Coronary artery (tissue), 2 donors: ENCODE data around the gene VASN.

Source experiments
- DNase-seq: peaks from one replicate; pipeline ENCODE4 v3.0.0-alpha.2; 2017; ENCODE audit warnings: low spot score
- H3K27ac ChIP-seq, 2 donors: fragments of 200-600 bp; sonication (generic); one replicate each; pipeline ENCODE4 v1.5.1; 2016 to 2019
- H3K4me3 ChIP-seq: fragments of 200-600 bp; sonication (generic); 2 replicates; pipeline ENCODE4 v1.5.1; 2016; ENCODE audit warnings: mild to moderate bottlenecking, moderate library complexity
- TF ChIP-seq, protein P1 (sequence below): fragments of 200-600 bp; sonication (generic); IDR thresholded peaks from one replicate; pipeline ENCODE4 v1.5.1; 2019; ENCODE audit warnings: antibody characterized with exemption

The VASN gene

DNA sequence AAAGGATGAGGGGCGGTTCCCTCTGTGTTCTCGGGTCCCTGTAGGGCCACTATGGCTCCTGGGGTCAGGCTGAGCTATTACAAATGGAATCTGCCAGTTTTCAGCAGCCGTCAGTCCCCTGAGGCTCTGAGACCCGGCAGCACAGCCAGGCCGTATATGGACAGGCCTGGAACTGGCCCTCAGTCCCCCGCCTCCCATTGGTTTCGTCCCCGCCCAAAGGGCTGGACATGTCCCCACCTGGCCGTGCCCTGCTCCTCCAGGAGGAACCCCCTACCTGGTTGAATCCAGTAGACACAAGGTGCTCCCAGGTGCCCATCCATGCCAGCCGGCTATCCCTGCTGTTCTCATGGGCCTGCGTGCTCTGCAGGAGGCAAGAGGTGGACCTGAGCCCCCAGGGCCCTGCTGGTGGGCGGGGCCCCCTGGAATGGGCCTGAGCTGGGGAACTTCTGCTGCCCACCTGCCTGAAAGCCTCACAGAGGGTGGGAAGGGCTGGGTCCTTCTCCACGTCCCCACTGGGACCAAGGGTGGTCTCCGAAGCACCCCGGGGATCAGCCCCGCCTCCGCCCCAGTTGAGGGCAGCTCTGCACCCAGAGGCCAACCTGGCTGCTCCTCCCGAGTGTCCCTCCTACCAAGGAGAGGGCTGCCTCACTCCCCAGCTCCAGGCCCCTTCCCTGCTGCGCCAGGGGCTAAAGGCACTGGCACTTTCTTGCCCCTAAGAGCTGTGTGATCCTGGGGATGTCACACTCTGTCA is 16.8 kb downstream of the VASN start:
- peak; percentile 91 for DNase-seq
- H3K27ac ChIP-seq: peak overlapping the region; percentile 94 to 98
- no peak overlapping the region for H3K4me3 ChIP-seq

DNA sequence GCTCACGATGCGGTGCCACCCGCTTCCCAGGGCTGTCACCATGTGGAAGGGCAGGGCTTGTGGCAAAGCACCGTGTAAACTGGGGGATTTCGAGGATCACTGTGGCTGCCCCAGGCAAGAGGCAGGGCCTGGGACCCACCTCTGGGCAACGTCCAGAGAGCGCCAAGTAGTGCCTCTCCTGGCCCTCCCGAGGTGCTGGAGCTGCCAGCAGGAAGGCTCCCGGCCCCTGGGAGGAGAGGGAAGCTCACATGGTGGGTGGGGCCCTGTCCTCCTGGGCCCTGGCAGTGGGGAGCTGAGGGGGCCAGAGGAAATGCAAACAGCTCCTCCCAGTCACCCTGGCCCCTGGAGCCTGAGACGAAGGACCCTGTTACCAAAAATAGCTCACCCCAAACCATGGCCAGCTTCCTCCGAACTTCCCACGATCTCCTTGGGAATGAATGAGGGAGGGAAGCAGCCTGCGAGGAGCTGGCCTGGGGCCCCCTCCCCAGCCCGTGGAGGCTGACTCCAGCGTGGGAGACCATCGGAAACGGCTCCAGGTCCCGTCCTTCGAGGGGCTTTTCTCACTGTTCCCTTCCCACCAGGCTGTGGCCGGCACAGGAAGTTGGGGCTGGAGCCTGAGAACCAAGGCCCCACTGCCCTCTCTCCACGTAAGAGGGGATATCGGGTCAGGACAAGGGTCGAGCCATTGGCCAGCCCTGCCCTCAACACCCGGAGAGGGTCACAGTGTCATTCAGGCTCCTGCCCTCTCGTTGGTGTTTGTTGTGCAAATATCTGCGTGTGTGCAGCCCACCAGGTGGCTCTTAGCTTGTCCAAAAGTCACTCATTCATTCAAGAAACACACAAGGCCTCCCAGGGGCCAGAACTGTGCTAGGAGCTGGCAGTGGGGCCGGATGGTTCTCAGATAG is 17.7 kb downstream of the VASN start:
- DNase-seq: no peak
- Histone ChIP-seq H3K27ac (peak overlapping the region; percentile 94 to 98), H3K4me3 (no peak overlapping the region)
- TF ChIP-seq, protein P1, sequence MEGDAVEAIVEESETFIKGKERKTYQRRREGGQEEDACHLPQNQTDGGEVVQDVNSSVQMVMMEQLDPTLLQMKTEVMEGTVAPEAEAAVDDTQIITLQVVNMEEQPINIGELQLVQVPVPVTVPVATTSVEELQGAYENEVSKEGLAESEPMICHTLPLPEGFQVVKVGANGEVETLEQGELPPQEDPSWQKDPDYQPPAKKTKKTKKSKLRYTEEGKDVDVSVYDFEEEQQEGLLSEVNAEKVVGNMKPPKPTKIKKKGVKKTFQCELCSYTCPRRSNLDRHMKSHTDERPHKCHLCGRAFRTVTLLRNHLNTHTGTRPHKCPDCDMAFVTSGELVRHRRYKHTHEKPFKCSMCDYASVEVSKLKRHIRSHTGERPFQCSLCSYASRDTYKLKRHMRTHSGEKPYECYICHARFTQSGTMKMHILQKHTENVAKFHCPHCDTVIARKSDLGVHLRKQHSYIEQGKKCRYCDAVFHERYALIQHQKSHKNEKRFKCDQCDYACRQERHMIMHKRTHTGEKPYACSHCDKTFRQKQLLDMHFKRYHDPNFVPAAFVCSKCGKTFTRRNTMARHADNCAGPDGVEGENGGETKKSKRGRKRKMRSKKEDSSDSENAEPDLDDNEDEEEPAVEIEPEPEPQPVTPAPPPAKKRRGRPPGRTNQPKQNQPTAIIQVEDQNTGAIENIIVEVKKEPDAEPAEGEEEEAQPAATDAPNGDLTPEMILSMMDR: no peak

More for the DNA sequence above, 16.8 kb downstream of the VASN start:
- TF ChIP-seq, protein P1: no peak

DNA sequence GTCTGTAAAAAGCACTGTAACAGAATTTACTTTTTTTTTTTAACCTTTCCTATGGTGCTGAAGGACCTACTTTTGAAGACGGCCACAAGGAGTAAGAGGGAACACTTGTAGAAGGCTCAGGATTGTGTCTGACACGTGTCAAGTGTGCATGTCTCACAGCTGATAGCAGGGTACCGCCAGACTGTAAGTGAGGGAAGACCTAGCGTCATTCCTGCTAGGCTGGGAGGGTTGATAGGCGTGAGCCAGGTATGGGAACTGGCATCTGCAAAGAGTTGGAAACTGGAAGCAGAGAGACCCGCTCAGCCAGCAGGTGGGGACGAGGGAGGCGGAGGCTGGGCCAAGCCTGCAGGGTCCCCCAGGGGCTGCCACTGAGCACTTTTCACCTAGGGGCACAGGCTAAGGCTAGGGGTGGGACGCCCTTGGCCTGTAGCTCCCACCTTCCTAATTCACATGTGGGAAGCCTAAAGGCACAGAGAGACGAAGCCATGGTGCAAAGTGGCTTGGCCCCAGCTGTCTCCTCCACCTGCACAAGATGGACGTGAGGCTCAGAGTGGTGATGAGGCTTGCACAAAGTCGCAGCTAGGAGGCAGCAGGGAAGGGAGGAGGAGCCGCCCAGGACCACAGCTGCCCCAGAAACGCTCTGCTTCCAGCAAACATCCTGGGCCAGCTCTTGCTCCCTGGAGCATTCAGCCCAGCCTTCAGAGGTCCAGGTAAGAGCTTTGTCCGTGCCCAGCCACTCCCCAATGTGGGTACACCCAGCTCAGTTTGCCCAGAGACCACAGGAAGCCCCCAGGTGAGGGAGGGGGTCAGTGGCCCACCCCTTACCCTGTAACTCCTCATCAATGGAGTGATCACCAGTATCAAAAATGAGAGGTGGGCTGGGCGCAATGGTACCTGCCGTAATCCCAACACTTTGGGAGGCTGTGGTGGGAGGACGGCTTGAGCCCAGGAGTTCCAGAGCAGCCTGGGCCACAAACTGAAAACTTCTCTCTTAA is 18.9 kb downstream of the VASN start:
- Histone ChIP-seq H3K27ac (peak overlapping the region; percentile 94 to 98), H3K4me3 (no peak overlapping the region)
- TF ChIP-seq, protein P1: no peak
- DNase-seq: peak; percentile 69

DNA sequence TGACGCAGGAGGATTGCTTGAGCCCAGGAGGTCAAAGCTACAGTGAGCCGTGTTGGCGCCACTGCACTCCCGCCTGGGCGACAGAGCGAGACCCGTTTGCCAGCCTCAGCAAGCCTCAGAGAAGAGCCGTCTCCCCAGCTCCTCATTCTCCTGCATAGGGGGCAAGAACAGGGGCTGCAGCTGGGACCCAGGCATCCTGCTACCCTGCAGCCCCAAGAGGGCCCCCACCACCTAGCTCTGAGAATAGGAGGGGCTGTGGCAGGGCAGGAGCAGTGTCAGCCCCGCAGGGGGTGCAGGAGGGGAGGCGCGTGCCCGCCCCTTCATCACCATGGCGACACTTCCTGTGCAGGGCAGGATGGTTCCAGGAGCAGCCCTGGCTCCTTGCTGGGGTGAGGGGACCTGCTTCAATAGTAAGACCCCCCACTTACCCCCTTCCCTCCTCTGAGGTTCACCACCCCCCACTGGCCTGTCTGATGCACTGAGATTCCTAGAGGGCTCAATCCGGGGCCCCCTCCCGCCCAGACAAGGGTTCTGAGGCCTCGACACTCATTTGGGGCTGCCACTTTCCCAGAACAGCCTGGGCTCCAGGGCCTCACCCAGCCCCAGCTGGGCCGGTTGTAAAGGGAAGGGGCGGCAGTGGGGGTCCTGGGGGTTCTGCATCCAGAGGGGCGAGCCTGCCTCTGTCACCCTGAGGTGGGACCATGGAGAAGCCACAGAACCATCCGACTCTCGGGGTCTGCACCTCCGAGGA is 20.2 kb downstream of the VASN start:
- Histone ChIP-seq H3K4me3 (no peak overlapping the region), H3K27ac (peak overlapping the region; percentile 74 to 88)
- peak; percentile 66 for DNase-seq
- TF ChIP-seq, protein P1: no peak

DNA sequence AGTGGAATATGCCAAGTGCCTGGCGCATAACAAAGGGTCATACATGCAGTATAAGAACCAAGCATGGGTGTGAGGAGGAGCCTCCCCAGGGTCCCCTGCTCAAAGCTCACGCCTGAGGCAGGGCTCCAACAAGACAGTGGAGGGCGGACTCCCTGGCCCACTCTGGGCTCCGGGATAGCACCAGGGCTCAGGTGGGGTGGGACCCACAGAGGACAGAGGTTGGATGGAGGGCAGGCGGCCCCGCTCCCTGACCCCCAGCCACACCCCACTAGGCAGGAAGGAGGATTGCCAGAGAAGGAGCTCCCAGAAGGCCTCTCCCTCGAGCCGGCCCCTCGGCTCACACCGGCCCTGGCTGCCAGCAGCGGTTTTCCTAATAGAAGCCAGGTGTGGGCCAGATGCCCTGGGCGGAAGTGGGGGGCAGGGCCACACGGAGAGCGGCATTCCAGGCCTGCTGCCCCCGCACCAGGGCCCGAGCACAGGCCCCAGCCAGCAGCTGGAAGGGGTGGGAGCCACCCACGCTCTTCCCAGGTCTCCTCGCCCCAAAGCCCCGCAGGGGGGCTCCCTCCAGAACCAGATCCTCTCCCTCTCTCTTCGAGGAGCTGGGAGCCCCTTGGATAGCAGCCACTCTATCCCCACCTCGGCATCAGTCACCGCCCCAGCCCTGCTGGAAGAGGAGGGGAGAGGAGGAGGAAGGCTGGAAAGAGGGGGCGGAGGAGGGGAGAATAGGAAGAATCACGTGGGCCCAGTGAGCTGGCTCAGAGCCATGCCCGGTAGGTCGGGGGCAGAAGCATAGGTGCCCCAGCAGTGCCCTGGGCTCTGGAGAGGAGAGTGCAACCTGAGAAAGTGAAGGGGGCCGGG is 21.0 kb downstream of the VASN start:
- peak overlapping the region; percentile 74 to 88 for H3K27ac ChIP-seq
- DNase-seq: peak; percentile 77
- no peak overlapping the region for H3K4me3 ChIP-seq
- TF ChIP-seq, protein P1: no peak
